Effector memory CD4-positive, alpha-beta T cell (primary cell): Measurements from ENCODE around the gene FBXL15.

Experiments used
- DNase-seq, 3 donors: peaks; one replicate each; pipeline ENCODE4 v3.0.0-alpha.2; 2020
- H3K27ac ChIP-seq: 2 replicates; pipeline ENCODE4 v1.7.0; 2013; ENCODE audit warnings: mild to moderate bottlenecking, low read length, moderate library complexity; ENCODE audit not compliant: insufficient read depth, poor library complexity, severe bottlenecking
- H3K27me3 ChIP-seq: replicated peaks from 2 replicates; pipeline ENCODE4 v1.7.0; 2013; ENCODE audit warnings: mild to moderate bottlenecking, low read length; ENCODE audit not compliant: insufficient read depth, control insufficient read depth, poor library complexity, severe bottlenecking
- H3K36me3 ChIP-seq: 2 replicates; pipeline ENCODE4 v1.7.0; 2013; ENCODE audit warnings: mild to moderate bottlenecking, low read length, moderate library complexity; ENCODE audit not compliant: control insufficient read depth, insufficient read depth
- H3K4me1 ChIP-seq: 2 replicates; pipeline ENCODE4 v1.7.0; 2013; ENCODE audit warnings: low read length, mild to moderate bottlenecking; ENCODE audit not compliant: control insufficient read depth, insufficient read depth, poor library complexity, severe bottlenecking
- H3K4me3 ChIP-seq: 2 replicates; pipeline ENCODE4 v1.7.0; 2013; ENCODE audit warnings: low read length, low read depth, mild to moderate bottlenecking; ENCODE audit not compliant: insufficient read depth, poor library complexity, severe bottlenecking
- H3K9me3 ChIP-seq: 2 replicates; pipeline ENCODE4 v1.7.0; 2013; ENCODE audit warnings: mild to moderate bottlenecking, low read length, moderate library complexity; ENCODE audit not compliant: control insufficient read depth
- total RNA-seq, 3 donors: gene quantifications; one replicate each; lab custom pipeline; 2026; lab: John Stamatoyannopoulos, UW

Gene FBXL15
- 12.1 to 21.5 (median 20.9) reads per million in 3 donors for total RNA-seq

GRCh38 chr10:102420714-102421506 is at the start of gene FBXL15:
TSS of gene FBXL15 (plus strand) at chr10:102420836. CDS start at chr10:102421130, 294 bp downstream.
- Histone ChIP-seq H3K9me3 (no peaks in the 10 kb centered on the region), H3K36me3 (peaks cover 5% of the 10 kb centered on the region), H3K27me3 (peaks cover 16% of the 10 kb centered on the region), H3K4me3 (peak within 1 kb of the TSS; percentile 88), H3K4me1 (peaks cover 37% of the 10 kb centered on the region), H3K27ac (peak within 1 kb of the TSS; percentile 72)
- peak; percentile 85 to 92 (median 92) for DNase-seq

GRCh38 chr10:102371295-102371694 is 49.3 kb upstream of the FBXL15 start:
- Histone ChIP-seq H3K36me3 (peaks cover 81% of the 10 kb centered on the region), H3K9me3 (no peaks in the 10 kb centered on the region), H3K4me3 (no peak overlapping the region), H3K27me3 (no peaks in the 10 kb centered on the region), H3K4me1 (no peaks in the 10 kb centered on the region), H3K27ac (no peak overlapping the region)
- DNase-seq = no peak

- H3K4me1 ChIP-seq = no peaks in the 10 kb centered on the region
- no peak overlapping the region for H3K4me3 ChIP-seq
- no peak overlapping the region for H3K27ac ChIP-seq
- no peak for DNase-seq
- H3K36me3 ChIP-seq = peaks cover 67% of the 10 kb centered on the region
- no peaks in the 10 kb centered on the region for H3K27me3 ChIP-seq
- no peaks in the 10 kb centered on the region for H3K9me3 ChIP-seq
Observed at GRCh38 chr10:102375250-102375649, 45.4 kb upstream of the FBXL15 start.

GRCh38 chr10:102375867-102376266 is 44.8 kb upstream of the FBXL15 start:
- H3K27me3 ChIP-seq = no peaks in the 10 kb centered on the region
- no peak overlapping the region for H3K4me3 ChIP-seq
- no peak overlapping the region for H3K27ac ChIP-seq
- H3K36me3 ChIP-seq = peaks cover 67% of the 10 kb centered on the region
- H3K9me3 ChIP-seq = no peaks in the 10 kb centered on the region
- no peak for DNase-seq
- no peaks in the 10 kb centered on the region for H3K4me1 ChIP-seq

- no peaks in the 10 kb centered on the region for H3K4me1 ChIP-seq
- no peak overlapping the region for H3K4me3 ChIP-seq
- no peak overlapping the region for H3K27ac ChIP-seq
- no peak for DNase-seq
- no peaks in the 10 kb centered on the region for H3K9me3 ChIP-seq
- peaks cover 67% of the 10 kb centered on the region for H3K36me3 ChIP-seq
- H3K27me3 ChIP-seq = no peaks in the 10 kb centered on the region
Observed at GRCh38 chr10:102376901-102377300, 43.7 kb upstream of the FBXL15 start.

- Histone ChIP-seq H3K27me3 (no peaks in the 10 kb centered on the region), H3K27ac (no peak overlapping the region), H3K4me1 (no peaks in the 10 kb centered on the region), H3K4me3 (no peak overlapping the region), H3K9me3 (no peaks in the 10 kb centered on the region), H3K36me3 (peaks cover 61% of the 10 kb centered on the region)
- no peak for DNase-seq
Observed at GRCh38 chr10:102379383-102379782, 41.3 kb upstream of the FBXL15 start.

- H3K9me3 ChIP-seq = no peaks in the 10 kb centered on the region
- DNase-seq = no peak
- no peak overlapping the region for H3K4me3 ChIP-seq
- no peaks in the 10 kb centered on the region for H3K27me3 ChIP-seq
- H3K36me3 ChIP-seq = peaks cover 41% of the 10 kb centered on the region
- no peaks in the 10 kb centered on the region for H3K4me1 ChIP-seq
- H3K27ac ChIP-seq = no peak overlapping the region
Observed at GRCh38 chr10:102381983-102382382, 38.7 kb upstream of the FBXL15 start.

GRCh38 chr10:102382871-102383270 is 37.8 kb upstream of the FBXL15 start:
- Histone ChIP-seq H3K27ac (no peak overlapping the region), H3K9me3 (no peaks in the 10 kb centered on the region), H3K27me3 (no peaks in the 10 kb centered on the region), H3K36me3 (peaks cover 41% of the 10 kb centered on the region), H3K4me3 (no peak overlapping the region), H3K4me1 (no peaks in the 10 kb centered on the region)
- no peak for DNase-seq

GRCh38 chr10:102384053-102384452 is 36.6 kb upstream of the FBXL15 start:
- no peaks in the 10 kb centered on the region for H3K9me3 ChIP-seq
- H3K36me3 ChIP-seq = peaks cover 36% of the 10 kb centered on the region
- no peak for DNase-seq
- no peaks in the 10 kb centered on the region for H3K27me3 ChIP-seq
- no peak overlapping the region for H3K4me3 ChIP-seq
- H3K27ac ChIP-seq = no peak overlapping the region
- no peaks in the 10 kb centered on the region for H3K4me1 ChIP-seq

- H3K4me1 ChIP-seq = no peaks in the 10 kb centered on the region
- no peak overlapping the region for H3K4me3 ChIP-seq
- H3K36me3 ChIP-seq = peaks cover 28% of the 10 kb centered on the region
- no peaks in the 10 kb centered on the region for H3K9me3 ChIP-seq
- H3K27ac ChIP-seq = no peak overlapping the region
- no peaks in the 10 kb centered on the region for H3K27me3 ChIP-seq
- no peak for DNase-seq
Observed at GRCh38 chr10:102384606-102385429, 35.8 kb upstream of the FBXL15 start.
